Adipocyte (in vitro differentiated cells): ENCODE measurements around the gene ARSG.
A peak's percentile ranks its signal among the peaks of the same experiment; 100 is the strongest.
"Not testable (repeated sequence)": the region's sequence is repeated elsewhere in the genome, so short reads cannot be mapped to it uniquely, and the experiment has no call there.

Source experiments
- DNase-seq: peaks from one replicate; pipeline ENCODE4 v3.0.0-alpha.2; 2015; ENCODE audit warnings: low read depth
- H3K27me3 ChIP-seq: replicated peaks from 2 replicates; pipeline ENCODE4 v1.7.0; 2013; ENCODE audit warnings: mild to moderate bottlenecking, low read length, moderate library complexity; ENCODE audit not compliant: control insufficient read depth, insufficient read depth
- H3K36me3 ChIP-seq: 2 replicates; pipeline ENCODE4 v1.7.0; 2013; ENCODE audit warnings: low read length, mild to moderate bottlenecking, moderate library complexity; ENCODE audit not compliant: control insufficient read depth, insufficient read depth, severe bottlenecking
- H3K4me1 ChIP-seq: 2 replicates; pipeline ENCODE4 v1.7.0; 2013; ENCODE audit warnings: mild to moderate bottlenecking, low read length, moderate library complexity; ENCODE audit not compliant: control insufficient read depth, insufficient read depth
- H3K4me3 ChIP-seq: 2 replicates; pipeline ENCODE4 v1.7.0; 2013; ENCODE audit warnings: mild to moderate bottlenecking, low read length, moderate library complexity
- H3K9ac ChIP-seq: 2 replicates; pipeline ENCODE4 v1.7.0; 2013; ENCODE audit warnings: mild to moderate bottlenecking, low read length, moderate library complexity
- H3K9me3 ChIP-seq: 2 replicates; pipeline ENCODE4 v1.7.0; 2013; ENCODE audit warnings: mild to moderate bottlenecking, low read length, moderate library complexity; ENCODE audit not compliant: control insufficient read depth

ARSG gene

GRCh38 chr17:68403837-68404236 lies 112.5 kb downstream of the ARSG start:
- H3K27me3 ChIP-seq, H3K4me3 ChIP-seq, H3K36me3 ChIP-seq, DNase-seq, H3K9ac ChIP-seq, H3K9me3 ChIP-seq: not testable (repeated sequence)
- peaks cover 24% of the 10 kb centered on the region for H3K4me1 ChIP-seq

- not testable (repeated sequence) for H3K27me3 ChIP-seq, DNase-seq, H3K36me3 ChIP-seq, H3K4me3 ChIP-seq, H3K4me1 ChIP-seq, H3K9me3 ChIP-seq, H3K9ac ChIP-seq
Measured at GRCh38 chr17:68407656-68408055, 116.4 kb downstream of the ARSG start.

DNA sequence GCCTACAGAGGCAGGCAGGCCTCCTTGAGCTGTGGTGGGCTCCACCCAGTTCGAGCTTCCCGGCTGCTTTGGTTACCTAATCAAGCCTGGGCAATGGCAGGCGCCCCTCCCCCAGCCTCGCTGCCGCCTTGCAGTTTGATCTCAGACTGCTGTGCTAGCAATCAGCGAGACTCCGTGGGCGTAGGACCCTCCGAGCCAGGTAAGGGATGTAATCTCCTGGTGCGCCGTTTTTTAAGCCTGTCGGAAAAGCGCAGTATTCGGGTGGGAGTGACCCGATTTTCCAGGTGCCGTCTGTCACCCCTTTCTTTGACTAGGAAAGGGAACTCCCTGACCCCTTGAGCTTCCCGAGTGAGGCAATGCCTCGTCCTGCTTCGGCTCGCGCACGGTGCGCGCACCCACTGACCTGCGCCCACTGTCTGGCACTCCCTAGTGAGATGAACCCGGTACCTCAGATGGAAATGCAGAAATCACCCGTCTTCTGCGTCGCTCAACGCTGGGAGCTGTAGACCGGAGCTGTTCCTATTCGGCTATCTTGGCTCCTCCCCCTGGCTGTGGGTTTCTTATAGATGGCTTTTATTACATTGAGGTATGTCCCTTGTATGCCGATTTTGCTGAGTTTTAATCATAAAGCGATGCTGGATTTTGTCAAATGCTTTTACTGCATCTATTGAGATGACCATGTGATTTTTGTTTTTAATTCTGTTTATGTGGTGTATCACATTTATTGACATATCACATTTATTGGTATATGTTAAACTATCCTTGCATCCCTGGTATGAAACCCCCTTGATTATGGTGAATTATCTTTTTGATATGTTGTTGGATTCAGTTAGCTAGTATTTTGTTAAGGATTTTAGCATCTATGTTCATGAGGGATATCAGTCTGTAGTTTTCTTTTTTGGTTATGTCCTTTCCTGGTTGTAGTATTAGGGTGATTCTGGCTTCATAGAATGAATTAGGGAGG lies 122.6 kb downstream of the ARSG start:
- not testable (repeated sequence) for H3K9ac ChIP-seq, H3K4me1 ChIP-seq, H3K27me3 ChIP-seq, H3K36me3 ChIP-seq
- H3K9me3 ChIP-seq = peaks cover 26% of the 10 kb centered on the region
- H3K4me3 ChIP-seq = peak overlapping the region; percentile 61
- DNase-seq = peak; percentile 57

GRCh38 chr17:68414901-68415300 lies 123.6 kb downstream of the ARSG start:
- DNase-seq, H3K27me3 ChIP-seq, H3K4me1 ChIP-seq, H3K4me3 ChIP-seq, H3K9ac ChIP-seq: not testable (repeated sequence)
- peaks cover 26% of the 10 kb centered on the region for H3K9me3 ChIP-seq
- peaks cover 13% of the 10 kb centered on the region for H3K36me3 ChIP-seq

DNA sequence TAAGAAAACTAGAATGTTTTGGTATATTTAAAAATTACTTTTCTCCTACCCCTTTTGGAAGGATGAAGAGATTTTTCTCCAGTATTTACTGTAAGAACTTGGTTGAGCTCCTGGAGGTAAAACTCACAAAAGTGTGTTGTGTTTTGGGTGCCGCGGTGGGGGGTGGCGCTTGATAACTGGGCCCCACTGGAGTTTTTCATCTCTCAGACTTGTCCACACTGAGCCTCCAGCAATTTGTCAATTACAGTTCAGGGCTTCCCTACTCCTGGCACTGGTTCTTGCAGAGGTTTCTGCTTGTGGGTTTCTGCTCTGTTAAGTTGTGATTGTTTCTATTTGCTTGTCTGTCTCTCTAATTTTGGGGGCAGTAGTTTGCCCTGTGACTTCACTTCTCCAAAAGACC lies 126.0 kb downstream of the ARSG start:
- Histone ChIP-seq H3K9ac (no peak overlapping the region), H3K36me3 (peaks cover 35% of the 10 kb centered on the region), H3K4me1 (no peaks in the 10 kb centered on the region), H3K4me3 (no peak overlapping the region), H3K27me3 (no peaks in the 10 kb centered on the region), H3K9me3 (peaks cover 26% of the 10 kb centered on the region)
- no peak for DNase-seq

- DNase-seq = no peak
- no peak overlapping the region for H3K4me3 ChIP-seq
- H3K27me3 ChIP-seq = no peaks in the 10 kb centered on the region
- no peak overlapping the region for H3K9ac ChIP-seq
- peaks cover 26% of the 10 kb centered on the region for H3K9me3 ChIP-seq
- H3K4me1 ChIP-seq = no peaks in the 10 kb centered on the region
- peaks cover 50% of the 10 kb centered on the region for H3K36me3 ChIP-seq
Measured at GRCh38 chr17:68418876-68419275, 127.6 kb downstream of the ARSG start.

DNA sequence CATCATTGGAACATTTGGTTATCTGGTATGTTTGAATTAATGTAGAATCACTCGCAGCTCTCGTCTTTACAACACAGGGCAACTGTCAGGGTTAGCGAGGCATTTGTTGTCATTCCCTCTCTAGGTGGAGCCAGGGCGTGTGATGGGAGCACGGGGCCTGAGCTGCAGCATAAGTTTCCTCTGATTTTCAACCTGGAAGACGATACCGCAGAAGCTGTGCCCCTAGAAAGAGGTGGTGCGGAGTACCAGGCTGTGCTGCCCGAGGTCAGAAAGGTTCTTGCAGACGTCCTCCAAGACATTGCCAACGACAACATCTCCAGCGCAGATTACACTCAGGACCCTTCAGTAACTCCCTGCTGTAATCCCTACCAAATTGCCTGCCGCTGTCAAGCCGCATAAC lies 128.8 kb downstream of the ARSG start:
- Histone ChIP-seq H3K9ac (no peak overlapping the region), H3K36me3 (peaks cover 62% of the 10 kb centered on the region), H3K9me3 (peaks cover 15% of the 10 kb centered on the region), H3K4me1 (no peaks in the 10 kb centered on the region), H3K27me3 (no peaks in the 10 kb centered on the region), H3K4me3 (no peak overlapping the region)
- DNase-seq = no peak

GRCh38 chr17:68421486-68421885 lies 130.2 kb downstream of the ARSG start:
- peaks cover under 1% of the 10 kb centered on the region for H3K9me3 ChIP-seq
- no peak overlapping the region for H3K4me3 ChIP-seq
- no peaks in the 10 kb centered on the region for H3K27me3 ChIP-seq
- H3K9ac ChIP-seq = no peak overlapping the region
- no peak for DNase-seq
- H3K36me3 ChIP-seq = peaks cover 76% of the 10 kb centered on the region
- no peaks in the 10 kb centered on the region for H3K4me1 ChIP-seq

DNA sequence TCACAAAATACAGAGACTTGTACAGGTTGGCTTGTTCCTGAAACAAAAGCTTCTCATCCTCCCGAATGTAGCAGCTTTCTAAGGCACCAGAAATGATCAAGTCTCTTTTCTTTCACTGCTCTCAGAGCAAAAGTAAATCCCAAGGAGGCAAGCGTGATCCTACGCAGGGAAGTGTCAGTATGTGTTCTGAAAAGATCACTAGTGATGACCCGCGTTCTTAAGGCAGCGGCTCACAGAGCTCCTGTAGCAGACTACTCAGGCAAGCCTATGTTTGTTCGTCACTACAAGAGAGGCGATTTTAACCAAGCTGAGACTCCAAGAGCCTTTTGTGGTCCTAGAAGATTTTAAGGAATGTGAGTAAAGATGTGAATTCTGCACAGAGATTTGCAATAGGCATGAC lies 131.5 kb downstream of the ARSG start:
- Histone ChIP-seq H3K36me3 (peaks cover 89% of the 10 kb centered on the region), H3K27me3 (no peaks in the 10 kb centered on the region), H3K4me3 (no peak overlapping the region), H3K9ac (no peak overlapping the region), H3K9me3 (no peaks in the 10 kb centered on the region), H3K4me1 (no peaks in the 10 kb centered on the region)
- no peak for DNase-seq

GRCh38 chr17:68423251-68423650 lies 132.0 kb downstream of the ARSG start:
- H3K36me3 ChIP-seq = peaks cover 94% of the 10 kb centered on the region
- H3K4me3 ChIP-seq = no peak overlapping the region
- no peaks in the 10 kb centered on the region for H3K27me3 ChIP-seq
- H3K4me1 ChIP-seq = no peaks in the 10 kb centered on the region
- H3K9ac ChIP-seq = no peak overlapping the region
- no peak for DNase-seq
- H3K9me3 ChIP-seq = no peaks in the 10 kb centered on the region

DNA sequence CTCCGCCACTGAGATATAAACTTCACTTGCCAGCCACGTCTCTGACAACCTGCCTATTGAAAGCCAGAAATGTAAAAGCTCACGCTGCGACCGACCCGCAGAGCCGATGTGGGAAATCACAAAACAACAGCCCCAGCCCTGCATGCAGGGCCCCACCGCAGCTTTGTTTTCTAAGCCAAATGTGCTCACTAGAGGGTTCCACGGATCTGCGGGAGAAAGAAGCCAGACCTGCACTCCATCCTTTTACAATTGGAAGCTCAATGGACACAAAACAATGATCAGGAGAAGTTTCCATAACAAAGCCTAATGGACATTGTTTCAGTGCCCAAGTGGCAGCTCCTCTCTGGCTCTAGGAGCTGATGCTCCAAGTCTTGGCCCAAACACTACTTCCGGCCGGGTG lies 132.9 kb downstream of the ARSG start:
- Histone ChIP-seq H3K36me3 (peaks cover 96% of the 10 kb centered on the region), H3K4me1 (no peaks in the 10 kb centered on the region), H3K27me3 (no peaks in the 10 kb centered on the region), H3K4me3 (no peak overlapping the region), H3K9me3 (no peaks in the 10 kb centered on the region), H3K9ac (no peak overlapping the region)
- DNase-seq = no peak

DNA sequence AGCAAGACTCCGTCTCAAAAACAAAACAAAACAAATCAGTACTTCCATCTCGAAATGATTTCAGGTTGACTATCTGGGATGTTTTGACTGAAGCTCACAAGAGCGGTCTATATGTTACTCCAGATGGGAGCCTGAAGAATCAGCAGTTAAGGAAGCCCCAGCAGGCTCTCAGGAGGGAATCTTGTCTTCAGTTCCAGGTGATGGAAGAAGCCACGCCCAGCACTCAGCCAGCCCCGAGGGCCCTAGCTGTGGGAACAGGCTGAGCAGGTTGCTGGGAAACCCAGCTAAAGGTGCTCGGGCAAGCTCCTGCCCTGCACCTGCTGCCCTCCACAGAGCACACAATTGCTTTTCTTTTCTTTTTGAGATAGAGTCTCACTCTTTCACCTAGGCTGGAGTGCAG lies 133.6 kb downstream of the ARSG start:
- Histone ChIP-seq H3K36me3 (peaks cover 97% of the 10 kb centered on the region), H3K4me3 (no peak overlapping the region), H3K9me3 (no peaks in the 10 kb centered on the region), H3K27me3 (no peaks in the 10 kb centered on the region), H3K9ac (no peak overlapping the region), H3K4me1 (no peaks in the 10 kb centered on the region)
- DNase-seq = no peak
